Measurements from ENCODE around the gene CYP2A6. TPM values are rescaled to one million over a fixed set of nuclear protein-coding genes. Genes with fewer than 3 reads are reported as not detected.
"Not testable (repeated sequence)": the region's sequence is repeated elsewhere in the genome, so short reads cannot be mapped to it uniquely, and the experiment has no call there.

CYP2A6 gene
- not detected in 2 replicates for total RNA-seq
- long read RNA-seq, result 0 reads

- not testable (repeated sequence) for H3K36me3 Mint-ChIP-seq (ENCODE audit: insufficient read depth); DNase-seq (ENCODE audit: low spot score, unreplicated experiment); H3K27ac Mint-ChIP-seq; H3K4me1 Mint-ChIP-seq (ENCODE audit: low read depth); H3K4me3 Mint-ChIP-seq (ENCODE audit: low read depth); H3K9me3 Mint-ChIP-seq (ENCODE audit: low read depth)
- H3K27me3 Mint-ChIP-seq, result peaks cover 61% of the 10 kb centered on the region
These were observed at the start of gene CYP2A6 for GRCh38 chr19:40850277-40850676. TSS of gene CYP2A6 (minus strand) at chr19:40850447. CDS start at chr19:40850426, 21 bp downstream.

GRCh38 chr19:40899964-40900363, 49.7 kb upstream of the CYP2A6 start:
- DNase-seq (ENCODE audit: low spot score, unreplicated experiment); H3K4me3 Mint-ChIP-seq (ENCODE audit: low read depth): not testable (repeated sequence)
- peaks cover 33% of the 10 kb centered on the region for H3K27me3 Mint-ChIP-seq

GRCh38 chr19:40896843-40897789, 46.9 kb upstream of the CYP2A6 start:
- peaks cover 37% of the 10 kb centered on the region for H3K27me3 Mint-ChIP-seq
- not testable (repeated sequence) for H3K27ac Mint-ChIP-seq; H3K36me3 Mint-ChIP-seq (ENCODE audit: insufficient read depth); H3K9me3 Mint-ChIP-seq (ENCODE audit: low read depth); H3K4me1 Mint-ChIP-seq (ENCODE audit: low read depth); H3K4me3 Mint-ChIP-seq (ENCODE audit: low read depth); DNase-seq (ENCODE audit: low spot score, unreplicated experiment)

More at GRCh38 chr19:40899964-40900363, 49.7 kb upstream of the CYP2A6 start:
- H3K27ac Mint-ChIP-seq; H3K4me1 Mint-ChIP-seq (ENCODE audit: low read depth); H3K36me3 Mint-ChIP-seq (ENCODE audit: insufficient read depth); H3K9me3 Mint-ChIP-seq (ENCODE audit: low read depth): not testable (repeated sequence)

- H3K36me3 Mint-ChIP-seq (ENCODE audit: insufficient read depth), result no peaks in the 10 kb centered on the region
- H3K9me3 Mint-ChIP-seq (ENCODE audit: low read depth), result no peaks in the 10 kb centered on the region
- no peaks in the 10 kb centered on the region for H3K4me1 Mint-ChIP-seq (ENCODE audit: low read depth)
- TF ChIP-seq CTCF (IDR thresholded peaks at IDR 0.05; ENCODE audit: unreplicated experiment), result no peak
- H3K27me3 Mint-ChIP-seq, result peaks cover 38% of the 10 kb centered on the region
- no peak for DNase-seq (ENCODE audit: low spot score, unreplicated experiment)
- no peak overlapping the region for H3K27ac Mint-ChIP-seq
- H3K4me3 Mint-ChIP-seq (ENCODE audit: low read depth), result no peak overlapping the region
These were observed 46.2 kb upstream of the CYP2A6 start for GRCh38 chr19:40896418-40896796.

- Mint-ChIP-seq H3K36me3 (ENCODE audit: insufficient read depth) (no peaks in the 10 kb centered on the region), H3K4me1 (ENCODE audit: low read depth) (no peaks in the 10 kb centered on the region), H3K27ac (no peak overlapping the region), H3K27me3 (peaks cover 51% of the 10 kb centered on the region), H3K9me3 (ENCODE audit: low read depth) (no peaks in the 10 kb centered on the region), H3K4me3 (ENCODE audit: low read depth) (no peak overlapping the region)
- TF ChIP-seq CTCF (IDR thresholded peaks at IDR 0.05; ENCODE audit: unreplicated experiment), result no peak
- DNase-seq (ENCODE audit: low spot score, unreplicated experiment), result no peak
These were observed 42.9 kb upstream of the CYP2A6 start for GRCh38 chr19:40893112-40893511.

DNA sequence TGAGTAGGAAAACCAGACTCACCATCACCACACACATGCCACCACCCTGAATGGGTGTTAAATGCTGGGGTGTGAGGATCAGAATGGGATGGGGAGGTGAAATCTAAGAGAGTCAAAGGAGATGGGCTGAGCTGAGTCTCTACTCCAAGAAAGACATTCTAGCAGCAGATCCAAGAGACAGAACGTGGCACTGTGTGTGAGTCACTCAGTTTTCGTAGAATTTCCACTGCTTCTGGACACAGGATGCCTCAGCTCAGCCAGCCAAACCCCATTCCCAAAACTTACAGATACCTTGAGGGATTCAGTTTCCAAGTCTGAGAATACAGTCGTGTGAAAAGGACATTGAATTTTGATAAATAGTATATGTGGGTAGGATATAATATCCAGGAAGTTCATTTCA, 39.1 kb upstream of the CYP2A6 start:
- Mint-ChIP-seq H3K27me3 (peaks cover 45% of the 10 kb centered on the region), H3K9me3 (ENCODE audit: low read depth) (no peaks in the 10 kb centered on the region), H3K4me3 (ENCODE audit: low read depth) (no peak overlapping the region), H3K4me1 (ENCODE audit: low read depth) (peaks cover 1% of the 10 kb centered on the region), H3K27ac (no peak overlapping the region), H3K36me3 (ENCODE audit: insufficient read depth) (no peaks in the 10 kb centered on the region)
- no peak for DNase-seq (ENCODE audit: low spot score, unreplicated experiment)
- no peak for TF ChIP-seq CTCF (IDR thresholded peaks at IDR 0.05; ENCODE audit: unreplicated experiment)

- H3K36me3 Mint-ChIP-seq (ENCODE audit: insufficient read depth), result no peaks in the 10 kb centered on the region
- no peak for TF ChIP-seq CTCF (IDR thresholded peaks at IDR 0.05; ENCODE audit: unreplicated experiment)
- H3K4me3 Mint-ChIP-seq (ENCODE audit: low read depth), result no peak overlapping the region
- no peaks in the 10 kb centered on the region for H3K9me3 Mint-ChIP-seq (ENCODE audit: low read depth)
- H3K4me1 Mint-ChIP-seq (ENCODE audit: low read depth), result peaks cover 1% of the 10 kb centered on the region
- no peak for DNase-seq (ENCODE audit: low spot score, unreplicated experiment)
- H3K27ac Mint-ChIP-seq, result no peak overlapping the region
- H3K27me3 Mint-ChIP-seq, result peaks cover 43% of the 10 kb centered on the region
These were observed 37.9 kb upstream of the CYP2A6 start for GRCh38 chr19:40888191-40888590.

GRCh38 chr19:40884187-40884931, 34.1 kb upstream of the CYP2A6 start:
- not testable (repeated sequence) for DNase-seq (ENCODE audit: low spot score, unreplicated experiment); H3K4me1 Mint-ChIP-seq (ENCODE audit: low read depth); H3K9me3 Mint-ChIP-seq (ENCODE audit: low read depth); H3K4me3 Mint-ChIP-seq (ENCODE audit: low read depth); H3K27ac Mint-ChIP-seq; H3K36me3 Mint-ChIP-seq (ENCODE audit: insufficient read depth)
- peaks cover 48% of the 10 kb centered on the region for H3K27me3 Mint-ChIP-seq

DNA sequence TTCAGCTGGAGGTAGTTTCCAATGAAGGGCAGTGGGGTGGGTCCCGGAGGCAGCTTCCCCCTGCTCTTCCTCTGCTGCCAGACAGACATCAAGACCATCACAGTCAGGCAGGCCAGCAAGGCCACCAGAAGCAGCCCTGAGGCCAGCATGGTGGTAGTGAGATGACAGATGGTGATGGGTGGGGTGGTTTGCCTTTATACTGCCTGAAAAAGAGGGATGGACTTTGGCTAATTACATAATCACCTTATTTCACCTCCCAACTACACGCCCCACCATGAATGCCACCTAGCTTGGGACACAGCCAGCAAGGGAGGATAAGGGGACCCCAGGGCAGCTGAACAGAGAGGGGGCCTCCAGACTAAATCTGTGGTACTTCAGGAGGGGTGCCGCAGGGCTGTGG, 31.8 kb upstream of the CYP2A6 start, which contains the start of gene CYP2A7:
Gene CYP2A7, minus strand, starts transcription at position 170 of the 400 bp plus-strand sequence. Its CDS starts 21 bp downstream, at position 149.
- H3K4me1 Mint-ChIP-seq (ENCODE audit: low read depth); H3K4me3 Mint-ChIP-seq (ENCODE audit: low read depth); H3K9me3 Mint-ChIP-seq (ENCODE audit: low read depth); H3K36me3 Mint-ChIP-seq (ENCODE audit: insufficient read depth); DNase-seq (ENCODE audit: low spot score, unreplicated experiment); H3K27ac Mint-ChIP-seq: not testable (repeated sequence)
- peaks cover 58% of the 10 kb centered on the region for H3K27me3 Mint-ChIP-seq

Data from progenitor cell of endocrine pancreas (in vitro differentiated cells).